Small intestine (tissue), 7 donors: ENCODE data around the gene SPAG4. TPM values are rescaled to one million over a fixed set of nuclear protein-coding genes. Genes with fewer than 3 reads are reported as not detected.

Experiments used
- DNase-seq, 2 donors: peaks; one replicate each; pipeline versions ENCODE4 v3.0.0 to v3.0.0-alpha.2; 2013
- FAIRE-seq: peaks from 2 replicates; lab custom pipeline; 2012; peaks lifted over from hg19 to GRCh38; lab: Jason Lieb, UNC
- H3K27ac ChIP-seq, 3 donors: one replicate each; pipeline ENCODE4 v1.5.1; 2013; ENCODE audit warnings: low read length in 2 of 3, mild to moderate bottlenecking in 2 of 3, control low read depth in 1 of 3, inconsistent platforms in 1 of 3, low read depth in 1 of 3, moderate library complexity in 1 of 3
- H3K27me3 ChIP-seq, 3 donors: one replicate each; pipeline ENCODE4 v1.6.1; 2013; ENCODE audit warnings: low read length in 3 of 3, inconsistent platforms in 1 of 3; ENCODE audit not compliant: control insufficient read depth in 3 of 3, insufficient read depth in 3 of 3
- H3K36me3 ChIP-seq, 3 donors: one replicate each; pipeline ENCODE4 v1.6.1; 2013; ENCODE audit warnings: low read length in 3 of 3, inconsistent platforms in 1 of 3, low read depth in 1 of 3, mild to moderate bottlenecking in 1 of 3, moderate library complexity in 1 of 3; ENCODE audit not compliant: control insufficient read depth in 3 of 3, insufficient read depth in 2 of 3
- H3K4me1 ChIP-seq, 3 donors: one replicate each; pipeline ENCODE4 v1.6.1; 2013; ENCODE audit warnings: low read length in 2 of 3, inconsistent platforms in 1 of 3, low read depth in 1 of 3, mild to moderate bottlenecking in 1 of 3, moderate library complexity in 1 of 3; ENCODE audit not compliant: control insufficient read depth in 3 of 3, insufficient read depth in 2 of 3
- H3K4me3 ChIP-seq, 3 donors: one replicate each; pipeline ENCODE4 v1.5.1; 2013; ENCODE audit warnings: low read length in 3 of 3, control low read depth in 1 of 3, inconsistent platforms in 1 of 3, low read depth in 1 of 3, mild to moderate bottlenecking in 1 of 3, moderate library complexity in 1 of 3
- H3K9me3 ChIP-seq, 2 donors: one replicate each; pipeline ENCODE4 v1.6.1; 2013; ENCODE audit warnings: low read depth in 1 of 2, low read length in 1 of 2; ENCODE audit not compliant: control insufficient read depth in 2 of 2, insufficient read depth in 1 of 2
- WGBS, 3 donors: extraction: QIAGEN DNeasy Blood & Tissue Kit; methylation state at CpG; one replicate each; pipeline ENCODE4 v1.1.7; 2013; 5-methylcytosine and 5-hydroxymethylcytosine counted together
- polyA plus RNA-seq, 4 donors: library from polyadenylated mRNA; stranded (reverse) in 3 of 4; unstranded in 1 of 4; fragments of 200-250 nt in 3 of 4; fragments of 120-200 nt in 1 of 4; gene quantifications; one replicate each; pipeline versions ENCODE4 v1.2.1 to v1.2.3, GENCODE V29; 2013
- donor health status: healthy with polysubstance abuse.
- donor health status: control.
- donor health status: control.
- donor health status: Bipolar disorder and iron deficiency.
- donor health status: healthy.

The SPAG4 gene
- polyA plus RNA-seq, 4 donors = 0.96 to 10.5 (median 2.1) TPM

DNA sequence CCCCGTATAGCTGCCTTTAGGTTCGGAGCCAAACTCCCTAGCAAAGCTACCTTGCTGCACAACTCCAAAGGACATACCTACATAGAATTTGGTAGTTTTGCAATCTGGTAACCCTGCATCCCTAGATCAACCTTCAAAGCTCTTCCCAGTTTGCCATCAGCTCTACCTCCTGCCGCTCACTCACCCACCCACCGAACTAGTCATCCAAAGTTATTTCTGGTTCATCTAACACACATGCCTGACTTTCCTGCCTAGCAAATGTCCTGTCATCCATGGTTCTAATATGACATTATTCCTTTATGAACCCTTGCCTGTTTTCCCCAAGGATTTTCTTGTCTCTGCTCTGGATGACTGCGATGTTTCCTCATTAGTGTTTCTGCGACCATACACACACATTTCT is 21.6 kb downstream of the SPAG4 start:
- no peak overlapping the region for H3K4me3 ChIP-seq

GRCh38 chr20:35638751-35639150 is 23.1 kb downstream of the SPAG4 start:
- no peaks in the 10 kb centered on the region for H3K27me3 ChIP-seq
- FAIRE-seq (no peak), DNase-seq (no peak)
- H3K4me3 ChIP-seq = no peak overlapping the region
- no peak overlapping the region for H3K27ac ChIP-seq
- H3K9me3 ChIP-seq = no peaks in the 10 kb centered on the region
- WGBS, 3 donors = 52 to 71% (median 63%) methylated on average over 2 of the region's 2 CpGs
- peaks cover 0 to 2% (median 0%) of the 10 kb centered on the region in 3 donors for H3K36me3 ChIP-seq
- peaks cover 0 to 10% (median 2%) of the 10 kb centered on the region in 3 donors for H3K4me1 ChIP-seq

More for the DNA sequence above, 21.6 kb downstream of the SPAG4 start:
- Histone ChIP-seq H3K36me3 (peaks cover 0 to 5% (median 0%) of the 10 kb centered on the region in 3 donors), H3K4me1 (peaks cover 0 to 10% (median 2%) of the 10 kb centered on the region in 3 donors), H3K9me3 (no peaks in the 10 kb centered on the region), H3K27me3 (no peaks in the 10 kb centered on the region), H3K27ac (no peak overlapping the region)
- FAIRE-seq (no peak), DNase-seq (no peak)
- 92 to 94% (median 94%) methylated on average over 6 of the region's 6 CpGs for WGBS, 3 donors

- no peak for FAIRE-seq
Measured at GRCh38 chr20:35640724-35641123, 25.1 kb downstream of the SPAG4 start.

GRCh38 chr20:35641743-35642142 is 26.1 kb downstream of the SPAG4 start:
- no peaks in the 10 kb centered on the region for H3K4me1 ChIP-seq
- DNase-seq = no peak
- no peak overlapping the region for H3K4me3 ChIP-seq
- H3K27ac ChIP-seq = no peak overlapping the region
- FAIRE-seq = no peak
- H3K9me3 ChIP-seq = no peaks in the 10 kb centered on the region
- peaks cover 0 to 4% (median 0%) of the 10 kb centered on the region in 3 donors for H3K36me3 ChIP-seq
- no peaks in the 10 kb centered on the region for H3K27me3 ChIP-seq
- 81 to 93% (median 89%) methylated on average over 4 of the region's 4 CpGs for WGBS, 3 donors

More at GRCh38 chr20:35640724-35641123, 25.1 kb downstream of the SPAG4 start:
- Histone ChIP-seq H3K4me1 (peaks cover 0 to 5% (median 2%) of the 10 kb centered on the region in 3 donors), H3K36me3 (peaks cover 0 to 4% (median 0%) of the 10 kb centered on the region in 3 donors), H3K27ac (no peak overlapping the region), H3K27me3 (no peaks in the 10 kb centered on the region), H3K4me3 (no peak overlapping the region), H3K9me3 (no peaks in the 10 kb centered on the region)
- 75 to 85% (median 79%) methylated on average over 3 of the region's 3 CpGs for WGBS, 3 donors
- no peak for DNase-seq

DNA sequence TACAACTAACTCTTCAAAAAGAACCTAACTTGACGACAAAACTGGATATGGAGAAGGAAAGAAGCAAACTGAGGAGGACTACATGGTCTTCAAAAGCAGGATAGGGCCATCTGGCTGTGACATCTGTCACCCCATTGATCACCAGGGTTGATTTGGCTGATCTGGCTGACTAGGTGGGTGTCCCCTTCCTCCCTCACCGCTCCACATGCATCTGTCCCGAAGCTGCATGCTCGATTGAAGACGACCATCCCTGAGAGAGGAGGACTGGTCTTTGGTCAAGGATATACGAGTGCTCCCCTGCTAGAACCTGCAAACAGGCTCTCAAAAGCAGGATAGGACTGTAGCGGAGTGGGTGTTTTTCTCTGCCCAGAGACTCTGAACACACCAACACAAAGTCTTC is 27.4 kb downstream of the SPAG4 start:
- H3K4me1 ChIP-seq = no peaks in the 10 kb centered on the region
- no peak for FAIRE-seq

GRCh38 chr20:35644806-35645205 is 29.2 kb downstream of the SPAG4 start:
- FAIRE-seq = no peak
- Histone ChIP-seq H3K36me3 (peaks cover 0 to 4% (median 2%) of the 10 kb centered on the region in 3 donors), H3K9me3 (no peaks in the 10 kb centered on the region), H3K4me1 (no peaks in the 10 kb centered on the region), H3K4me3 (no peak overlapping the region), H3K27ac (no peak overlapping the region), H3K27me3 (no peaks in the 10 kb centered on the region)
- no peak for DNase-seq
- WGBS, 3 donors = 81 to 91% (median 91%) methylated on average over 2 of the region's 2 CpGs

More for the DNA sequence above, 27.4 kb downstream of the SPAG4 start:
- H3K36me3 ChIP-seq = peaks cover 0 to 4% (median 2%) of the 10 kb centered on the region in 3 donors
- H3K4me3 ChIP-seq = no peak overlapping the region
- no peaks in the 10 kb centered on the region for H3K27me3 ChIP-seq
- H3K9me3 ChIP-seq = no peaks in the 10 kb centered on the region
- DNase-seq = no peak
- H3K27ac ChIP-seq = no peak overlapping the region
- WGBS, 3 donors = 92 to 97% (median 94%) methylated on average over 7 of the region's 7 CpGs

DNA sequence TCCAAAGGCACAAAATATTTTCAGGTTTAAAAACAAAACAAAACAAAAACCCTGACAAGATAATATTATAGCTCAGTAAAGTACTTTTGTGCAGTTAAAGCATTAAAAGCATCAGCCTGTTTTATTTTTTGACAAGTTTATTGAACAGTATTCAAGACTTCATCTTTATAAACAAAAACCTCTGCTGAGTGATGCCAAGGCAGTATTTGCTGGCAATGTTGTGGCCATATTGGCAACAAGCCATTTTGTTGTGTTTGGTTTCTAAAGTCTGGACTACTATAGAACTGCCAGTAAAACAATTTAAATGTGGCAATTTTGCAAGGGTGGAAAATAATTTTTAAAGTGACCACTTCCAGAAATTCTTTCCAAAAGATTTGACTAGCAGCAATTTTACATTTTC is 33.2 kb downstream of the SPAG4 start:
- Histone ChIP-seq H3K4me3 (no peak overlapping the region), H3K36me3 (peaks cover 8 to 13% (median 12%) of the 10 kb centered on the region in 3 donors), H3K27me3 (no peaks in the 10 kb centered on the region), H3K9me3 (no peaks in the 10 kb centered on the region), H3K27ac (no peak overlapping the region), H3K4me1 (no peaks in the 10 kb centered on the region)
- no peak for FAIRE-seq
- DNase-seq = no peak

- no peaks in the 10 kb centered on the region for H3K9me3 ChIP-seq
- peaks cover 18 to 22% (median 19%) of the 10 kb centered on the region in 3 donors for H3K36me3 ChIP-seq
- no peak for DNase-seq
- no peak overlapping the region for H3K27ac ChIP-seq
- no peaks in the 10 kb centered on the region for H3K27me3 ChIP-seq
- 77 to 79% (median 78%) methylated on average over 3 of the region's 3 CpGs for WGBS, 3 donors
- no peak overlapping the region for H3K4me3 ChIP-seq
- H3K4me1 ChIP-seq = no peaks in the 10 kb centered on the region
- no peak for FAIRE-seq
Measured at GRCh38 chr20:35650632-35651031, 35.0 kb downstream of the SPAG4 start.

GRCh38 chr20:35651958-35652357 is 36.3 kb downstream of the SPAG4 start:
- Histone ChIP-seq H3K4me1 (no peaks in the 10 kb centered on the region), H3K9me3 (no peaks in the 10 kb centered on the region), H3K36me3 (peaks cover 18 to 25% (median 19%) of the 10 kb centered on the region in 3 donors), H3K27ac (no peak overlapping the region), H3K4me3 (no peak overlapping the region), H3K27me3 (no peaks in the 10 kb centered on the region)
- DNase-seq (no peak), FAIRE-seq (no peak)
